Activated T-helper 2 cell treated with anti-CD3 and anti-CD28 coated beads, Interferon-gamma antibody, Interleukin-2, Interleukin-4, amounts not matched to agents 10 μg/mL and 5 μg/mL and 100 μg/mL, durations not matched to agents 14 hours and 24 hours and 36 hours (primary cell): Measurements from ENCODE around the gene F5. TPM values are rescaled to one million over a fixed set of nuclear protein-coding genes. Genes with fewer than 3 reads are reported as not detected.

Experiments used
- DNase-seq: peaks from one replicate; pipeline ENCODE4 v3.0.0; 2021; ENCODE audit warnings: low spot score
- H3K27ac Mint-ChIP-seq: one replicate; pipeline ENCODE4 v1.8.0; 2021; ENCODE audit warnings: mixed read lengths
- H3K27me3 Mint-ChIP-seq: one replicate; pipeline ENCODE4 v1.8.0; 2021; ENCODE audit warnings: low read depth, mixed read lengths
- H3K36me3 Mint-ChIP-seq: one replicate; pipeline ENCODE4 v1.8.0; 2021; ENCODE audit warnings: low read depth, mixed read lengths
- H3K4me1 Mint-ChIP-seq: one replicate; pipeline ENCODE4 v1.8.0; 2021; ENCODE audit warnings: low read depth, mixed read lengths
- H3K4me3 Mint-ChIP-seq: one replicate; pipeline ENCODE4 v1.8.0; 2021; ENCODE audit warnings: low read depth, mild to moderate bottlenecking, moderate library complexity, mixed read lengths
- H3K9me3 Mint-ChIP-seq: one replicate; pipeline ENCODE4 v1.8.0; 2021; ENCODE audit warnings: mixed read lengths
- intact Hi-C: fragments of 100-400 bp; cut with micrococcal nuclease; formaldehyde crosslinking; loops from one replicate; pipeline ENCODE4 v1.15.1; 2023
- total RNA-seq: library from RNA; stranded (reverse); gene quantifications from 2 replicates; pipeline ENCODE4 v1.2.3, GENCODE V29; 2022

Gene F5
- 25.0 and 26.0 TPM in 2 replicates for total RNA-seq

GRCh38 chr1:169586395-169587255 lies at the start of gene F5:
TSS of gene F5 (minus strand) at chr1:169586481. CDS start at chr1:169586386, 95 bp downstream.
- H3K4me3 Mint-ChIP-seq = peak within 1 kb of the TSS; percentile 89
- peak within 1 kb of the TSS; percentile 83 for H3K27ac Mint-ChIP-seq
- peaks cover 9% of the 10 kb centered on the region for H3K36me3 Mint-ChIP-seq
- no peaks in the 10 kb centered on the region for H3K9me3 Mint-ChIP-seq
- H3K4me1 Mint-ChIP-seq = peaks cover 59% of the 10 kb centered on the region
- peak; percentile 69 for DNase-seq
- no peaks in the 10 kb centered on the region for H3K27me3 Mint-ChIP-seq
- intact Hi-C loops = loop anchor here (1.0 to 10.0 kb wide), 8 partner anchors 14 to 1242 kb away; partner anchors contain the start of genes BLZF1, METTL18, NME7 and SCYL3

DNA sequence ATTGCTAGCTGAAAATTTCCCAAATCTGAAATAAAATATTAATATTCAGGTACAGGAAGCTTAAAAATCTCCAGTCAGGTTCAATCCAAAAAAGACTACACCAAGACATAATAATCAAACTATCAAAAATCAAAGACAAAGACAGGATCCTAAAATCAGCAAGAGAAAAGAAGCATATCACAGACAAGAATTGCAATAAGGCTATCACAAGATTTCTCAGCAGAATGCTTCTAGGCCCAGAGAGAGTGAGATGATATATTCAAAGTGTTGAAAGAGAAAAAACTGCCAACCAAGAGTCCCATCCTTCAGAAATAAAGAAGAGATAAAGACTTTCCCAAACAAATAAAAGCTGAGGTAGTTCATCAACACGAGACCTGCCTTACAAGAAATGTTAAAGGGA lies 48.6 kb upstream of the F5 start:
- DNase-seq = no peak
- intact Hi-C loops = no loop called here
- no peaks in the 10 kb centered on the region for H3K27me3 Mint-ChIP-seq
- no peak overlapping the region for H3K27ac Mint-ChIP-seq
- H3K4me3 Mint-ChIP-seq = no peak overlapping the region
- H3K36me3 Mint-ChIP-seq = peaks cover 16% of the 10 kb centered on the region
- peaks cover 74% of the 10 kb centered on the region for H3K9me3 Mint-ChIP-seq
- H3K4me1 Mint-ChIP-seq = peaks cover 5% of the 10 kb centered on the region

DNA sequence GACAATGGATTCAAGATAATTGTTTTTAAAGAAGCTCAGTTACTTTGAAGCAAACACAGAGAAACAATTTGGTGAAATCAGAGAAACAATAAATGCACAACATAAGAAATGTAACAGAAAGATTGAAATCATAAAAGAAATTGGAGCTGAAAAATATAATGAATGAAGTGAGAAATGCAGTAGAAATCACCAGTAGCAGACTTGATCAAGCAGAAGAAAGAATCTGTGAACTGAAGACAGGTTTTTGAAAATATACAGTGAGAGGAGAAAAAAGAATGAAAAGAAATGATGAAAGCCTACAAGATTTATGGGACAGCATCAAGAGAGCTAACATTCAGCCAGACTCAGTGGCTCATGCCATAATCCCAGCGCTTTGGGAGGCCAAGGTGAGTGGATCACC lies 47.9 kb upstream of the F5 start:
- H3K27me3 Mint-ChIP-seq = no peaks in the 10 kb centered on the region
- H3K9me3 Mint-ChIP-seq = peaks cover 68% of the 10 kb centered on the region
- peaks cover 16% of the 10 kb centered on the region for H3K36me3 Mint-ChIP-seq
- no peak overlapping the region for H3K27ac Mint-ChIP-seq
- DNase-seq = no peak
- peaks cover 2% of the 10 kb centered on the region for H3K4me1 Mint-ChIP-seq
- no peak overlapping the region for H3K4me3 Mint-ChIP-seq
- intact Hi-C loops = no loop called here

DNA sequence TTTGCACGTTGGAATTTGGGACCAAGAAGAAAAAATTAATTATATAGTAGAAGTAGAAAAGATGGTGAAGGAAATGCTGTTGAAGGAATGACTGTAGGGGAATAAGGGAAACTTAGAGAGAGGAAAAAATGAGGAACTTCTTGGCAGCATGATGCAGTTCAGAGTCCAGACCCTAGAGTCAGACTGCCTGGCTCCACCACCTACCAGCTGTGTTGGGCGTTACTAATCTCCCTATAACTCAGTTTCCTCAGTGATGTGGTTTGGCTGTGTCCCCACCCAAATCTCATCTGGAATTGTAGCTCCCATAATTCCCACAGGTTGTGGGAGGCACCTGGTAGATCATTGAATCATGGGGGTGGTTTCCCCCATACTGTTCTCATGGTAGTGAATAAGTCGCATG lies 45.0 kb upstream of the F5 start:
- no peak overlapping the region for H3K27ac Mint-ChIP-seq
- peaks cover 6% of the 10 kb centered on the region for H3K4me1 Mint-ChIP-seq
- H3K36me3 Mint-ChIP-seq = peaks cover 16% of the 10 kb centered on the region
- peaks cover 44% of the 10 kb centered on the region for H3K9me3 Mint-ChIP-seq
- H3K27me3 Mint-ChIP-seq = no peaks in the 10 kb centered on the region
- H3K4me3 Mint-ChIP-seq = no peak overlapping the region
- DNase-seq = no peak
- intact Hi-C loops = no loop called here

- Mint-ChIP-seq H3K27ac (no peak within 1 kb of the TSS), H3K36me3 (peaks cover 16% of the 10 kb centered on the region), H3K4me1 (peaks cover 14% of the 10 kb centered on the region), H3K9me3 (peaks cover 35% of the 10 kb centered on the region), H3K4me3 (no peak within 1 kb of the TSS), H3K27me3 (no peaks in the 10 kb centered on the region)
- intact Hi-C loops = no loop called here
- no peak for DNase-seq
Measured at GRCh38 chr1:169630006-169630405, 43.7 kb upstream of the F5 start, which contains the start of gene SELP. TSS of gene SELP (minus strand) at chr1:169630124. CDS start at chr1:169630074, 50 bp downstream.

DNA sequence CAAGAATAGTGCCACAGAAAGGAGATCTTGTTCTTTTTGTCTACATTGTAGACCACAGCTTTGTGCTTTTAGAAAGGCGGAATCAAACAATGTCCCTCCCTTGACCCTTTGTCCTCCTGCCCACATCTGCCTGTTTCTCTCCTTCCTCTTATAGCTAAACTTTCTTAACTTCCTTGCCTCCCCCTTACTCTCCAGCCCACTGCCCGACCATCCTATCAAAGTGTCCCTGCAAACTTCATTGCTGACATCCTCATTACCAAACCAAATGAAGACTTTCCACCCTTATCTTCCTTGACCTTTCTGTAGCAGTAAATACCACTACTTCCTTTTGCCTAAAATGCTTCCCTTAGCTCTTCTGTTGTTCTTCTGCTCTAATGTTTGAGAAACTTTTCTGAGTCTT lies 38.6 kb upstream of the F5 start:
- Mint-ChIP-seq H3K27ac (peak overlapping the region; percentile 23), H3K36me3 (peaks cover 4% of the 10 kb centered on the region), H3K27me3 (no peaks in the 10 kb centered on the region), H3K4me1 (peaks cover 36% of the 10 kb centered on the region), H3K4me3 (no peak overlapping the region), H3K9me3 (peaks cover 8% of the 10 kb centered on the region)
- intact Hi-C loops = no loop called here
- no peak for DNase-seq

- Mint-ChIP-seq H3K36me3 (peaks cover 4% of the 10 kb centered on the region), H3K27ac (no peak overlapping the region), H3K27me3 (no peaks in the 10 kb centered on the region), H3K4me1 (peaks cover 36% of the 10 kb centered on the region), H3K4me3 (no peak overlapping the region), H3K9me3 (peaks cover 8% of the 10 kb centered on the region)
- intact Hi-C loops = no loop called here
- DNase-seq = no peak
Measured at GRCh38 chr1:169624122-169624521, 37.8 kb upstream of the F5 start.

GRCh38 chr1:169623132-169623926 lies 37.0 kb upstream of the F5 start:
- Mint-ChIP-seq H3K27me3 (no peaks in the 10 kb centered on the region), H3K4me3 (no peak overlapping the region), H3K27ac (peak overlapping the region; percentile 12), H3K36me3 (peaks cover 4% of the 10 kb centered on the region), H3K9me3 (peaks cover 8% of the 10 kb centered on the region), H3K4me1 (peaks cover 36% of the 10 kb centered on the region)
- no peak for DNase-seq
- intact Hi-C loops = no loop called here

- Mint-ChIP-seq H3K4me1 (peaks cover 28% of the 10 kb centered on the region), H3K4me3 (no peak overlapping the region), H3K27ac (no peak overlapping the region), H3K27me3 (no peaks in the 10 kb centered on the region), H3K9me3 (peaks cover 3% of the 10 kb centered on the region), H3K36me3 (no peaks in the 10 kb centered on the region)
- intact Hi-C loops = no loop called here
- no peak for DNase-seq
Measured at GRCh38 chr1:169620565-169620964, 34.3 kb upstream of the F5 start.

- no peaks in the 10 kb centered on the region for H3K36me3 Mint-ChIP-seq
- peaks cover 3% of the 10 kb centered on the region for H3K9me3 Mint-ChIP-seq
- no peak overlapping the region for H3K27ac Mint-ChIP-seq
- no peak for DNase-seq
- H3K4me3 Mint-ChIP-seq = no peak overlapping the region
- intact Hi-C loops = no loop called here
- H3K4me1 Mint-ChIP-seq = peaks cover 12% of the 10 kb centered on the region
- H3K27me3 Mint-ChIP-seq = no peaks in the 10 kb centered on the region
Measured at GRCh38 chr1:169618367-169618766, 32.1 kb upstream of the F5 start.

GRCh38 chr1:169615803-169616202 lies 29.5 kb upstream of the F5 start:
- Mint-ChIP-seq H3K27me3 (no peaks in the 10 kb centered on the region), H3K4me3 (no peak overlapping the region), H3K4me1 (peaks cover 11% of the 10 kb centered on the region), H3K36me3 (no peaks in the 10 kb centered on the region), H3K27ac (no peak overlapping the region), H3K9me3 (peaks cover under 1% of the 10 kb centered on the region)
- no peak for DNase-seq
- intact Hi-C loops = no loop called here

DNA sequence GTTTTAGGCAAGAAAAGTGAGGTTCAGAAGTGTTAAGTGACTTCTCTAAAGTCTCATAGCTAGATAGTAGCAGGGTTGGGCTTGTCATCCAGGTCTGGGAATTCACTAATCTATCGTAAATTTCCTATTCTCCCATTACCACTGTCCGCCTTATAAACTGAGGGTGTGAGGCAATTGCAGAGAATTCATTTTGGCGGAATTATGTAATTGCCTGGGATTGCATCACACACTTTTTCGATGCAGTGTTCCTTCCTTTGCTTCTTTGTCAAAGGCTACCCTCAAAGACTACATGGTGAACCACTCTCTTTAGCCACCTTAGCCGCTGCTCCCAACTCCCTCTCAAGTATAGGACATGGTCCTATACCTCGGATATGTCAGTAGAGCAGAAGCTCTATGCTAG lies 24.6 kb upstream of the F5 start:
- intact Hi-C loops = no loop called here
- Mint-ChIP-seq H3K27me3 (no peaks in the 10 kb centered on the region), H3K4me1 (peaks cover 9% of the 10 kb centered on the region), H3K9me3 (no peaks in the 10 kb centered on the region), H3K4me3 (no peak overlapping the region), H3K36me3 (no peaks in the 10 kb centered on the region), H3K27ac (no peak overlapping the region)
- no peak for DNase-seq

GRCh38 chr1:169610108-169610507 lies 23.8 kb upstream of the F5 start:
- H3K27me3 Mint-ChIP-seq = no peaks in the 10 kb centered on the region
- peaks cover 13% of the 10 kb centered on the region for H3K4me1 Mint-ChIP-seq
- no peaks in the 10 kb centered on the region for H3K36me3 Mint-ChIP-seq
- DNase-seq = no peak
- intact Hi-C loops = no loop called here
- H3K4me3 Mint-ChIP-seq = no peak overlapping the region
- no peak overlapping the region for H3K27ac Mint-ChIP-seq
- no peaks in the 10 kb centered on the region for H3K9me3 Mint-ChIP-seq
